GM21360 (cell line): ENCODE measurements around the gene HEATR1.
"Not testable (repeated sequence)": the region's sequence is repeated elsewhere in the genome, so short reads cannot be mapped to it uniquely, and the experiment has no call there.

Experiments
- ATAC-seq: cut with Tn5 transposase; IDR thresholded peaks from one replicate; pipeline ENCODE4 v1.9.1; 2021; ENCODE audit warnings: mild to moderate bottlenecking, moderate library complexity; ENCODE audit not compliant: unreplicated experiment

Gene HEATR1, protein sequence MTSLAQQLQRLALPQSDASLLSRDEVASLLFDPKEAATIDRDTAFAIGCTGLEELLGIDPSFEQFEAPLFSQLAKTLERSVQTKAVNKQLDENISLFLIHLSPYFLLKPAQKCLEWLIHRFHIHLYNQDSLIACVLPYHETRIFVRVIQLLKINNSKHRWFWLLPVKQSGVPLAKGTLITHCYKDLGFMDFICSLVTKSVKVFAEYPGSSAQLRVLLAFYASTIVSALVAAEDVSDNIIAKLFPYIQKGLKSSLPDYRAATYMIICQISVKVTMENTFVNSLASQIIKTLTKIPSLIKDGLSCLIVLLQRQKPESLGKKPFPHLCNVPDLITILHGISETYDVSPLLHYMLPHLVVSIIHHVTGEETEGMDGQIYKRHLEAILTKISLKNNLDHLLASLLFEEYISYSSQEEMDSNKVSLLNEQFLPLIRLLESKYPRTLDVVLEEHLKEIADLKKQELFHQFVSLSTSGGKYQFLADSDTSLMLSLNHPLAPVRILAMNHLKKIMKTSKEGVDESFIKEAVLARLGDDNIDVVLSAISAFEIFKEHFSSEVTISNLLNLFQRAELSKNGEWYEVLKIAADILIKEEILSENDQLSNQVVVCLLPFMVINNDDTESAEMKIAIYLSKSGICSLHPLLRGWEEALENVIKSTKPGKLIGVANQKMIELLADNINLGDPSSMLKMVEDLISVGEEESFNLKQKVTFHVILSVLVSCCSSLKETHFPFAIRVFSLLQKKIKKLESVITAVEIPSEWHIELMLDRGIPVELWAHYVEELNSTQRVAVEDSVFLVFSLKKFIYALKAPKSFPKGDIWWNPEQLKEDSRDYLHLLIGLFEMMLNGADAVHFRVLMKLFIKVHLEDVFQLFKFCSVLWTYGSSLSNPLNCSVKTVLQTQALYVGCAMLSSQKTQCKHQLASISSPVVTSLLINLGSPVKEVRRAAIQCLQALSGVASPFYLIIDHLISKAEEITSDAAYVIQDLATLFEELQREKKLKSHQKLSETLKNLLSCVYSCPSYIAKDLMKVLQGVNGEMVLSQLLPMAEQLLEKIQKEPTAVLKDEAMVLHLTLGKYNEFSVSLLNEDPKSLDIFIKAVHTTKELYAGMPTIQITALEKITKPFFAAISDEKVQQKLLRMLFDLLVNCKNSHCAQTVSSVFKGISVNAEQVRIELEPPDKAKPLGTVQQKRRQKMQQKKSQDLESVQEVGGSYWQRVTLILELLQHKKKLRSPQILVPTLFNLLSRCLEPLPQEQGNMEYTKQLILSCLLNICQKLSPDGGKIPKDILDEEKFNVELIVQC (N-terminal part only)

GRCh38 chr1:236603991-236604904, at the start of gene HEATR1:
TSS of gene HEATR1 (minus strand) at chr1:236604516. CDS start at chr1:236604095, 421 bp downstream.
- peak; percentile 93 for ATAC-seq

DNA sequence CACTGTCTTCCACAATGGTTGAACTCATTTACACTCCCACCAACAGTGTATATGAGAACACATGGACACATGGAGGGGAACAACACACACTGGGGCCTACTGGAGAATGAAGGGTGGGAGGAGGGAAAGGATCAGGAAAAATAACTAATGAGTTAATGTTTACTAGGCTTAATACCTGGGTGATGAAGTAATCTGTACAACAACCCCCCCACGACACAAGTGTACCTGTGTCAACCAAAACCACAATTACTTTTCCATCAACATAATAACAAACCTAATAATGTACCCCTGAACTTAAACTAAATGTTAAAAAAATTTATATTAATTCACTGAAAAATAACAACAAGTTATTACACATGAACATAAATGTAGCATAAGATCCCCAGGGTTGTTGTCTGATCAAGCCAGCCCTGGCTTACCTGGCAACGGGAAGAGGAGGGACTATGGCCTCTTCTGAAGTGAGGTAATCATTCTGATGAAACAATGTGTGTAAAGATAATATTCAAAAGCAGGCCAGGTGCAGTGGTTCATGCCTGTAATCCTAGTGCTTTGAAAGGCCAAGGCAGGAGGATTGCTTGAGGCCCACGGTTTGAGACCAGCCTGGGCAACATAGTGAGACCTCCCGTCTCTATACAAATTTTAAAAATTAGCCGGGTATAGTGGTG, 40.8 kb upstream of the HEATR1 start:
- no peak for ATAC-seq

- ATAC-seq, result no peak
Measured at GRCh38 chr1:236642763-236643162, 38.4 kb upstream of the HEATR1 start.

GRCh38 chr1:236639686-236640085, 35.4 kb upstream of the HEATR1 start:
- ATAC-seq, result no peak

- no peak for ATAC-seq
Measured at GRCh38 chr1:236638945-236639344, 34.6 kb upstream of the HEATR1 start.

DNA sequence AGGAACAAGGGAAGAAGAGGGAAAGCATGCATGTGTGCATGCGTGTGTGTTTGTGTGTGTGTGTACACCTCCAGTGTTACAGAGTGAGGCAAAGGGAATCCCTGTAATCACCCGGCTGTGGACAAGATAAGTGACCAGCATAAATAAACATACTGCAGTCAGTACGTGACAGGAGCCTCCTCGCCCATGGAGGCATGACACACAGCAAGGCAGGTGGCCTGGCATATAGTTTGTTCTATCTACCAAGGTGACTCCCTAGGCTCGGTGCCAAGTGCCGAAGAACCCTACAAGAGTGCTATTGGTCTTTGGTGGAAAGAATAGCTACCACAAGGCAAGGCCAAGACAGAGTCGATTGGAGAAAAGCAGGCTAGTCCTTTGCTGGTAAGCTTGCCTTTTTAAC, 31.7 kb upstream of the HEATR1 start:
- ATAC-seq, result no peak

- no peak for ATAC-seq
Measured at GRCh38 chr1:236627727-236628408, 23.6 kb upstream of the HEATR1 start.

DNA sequence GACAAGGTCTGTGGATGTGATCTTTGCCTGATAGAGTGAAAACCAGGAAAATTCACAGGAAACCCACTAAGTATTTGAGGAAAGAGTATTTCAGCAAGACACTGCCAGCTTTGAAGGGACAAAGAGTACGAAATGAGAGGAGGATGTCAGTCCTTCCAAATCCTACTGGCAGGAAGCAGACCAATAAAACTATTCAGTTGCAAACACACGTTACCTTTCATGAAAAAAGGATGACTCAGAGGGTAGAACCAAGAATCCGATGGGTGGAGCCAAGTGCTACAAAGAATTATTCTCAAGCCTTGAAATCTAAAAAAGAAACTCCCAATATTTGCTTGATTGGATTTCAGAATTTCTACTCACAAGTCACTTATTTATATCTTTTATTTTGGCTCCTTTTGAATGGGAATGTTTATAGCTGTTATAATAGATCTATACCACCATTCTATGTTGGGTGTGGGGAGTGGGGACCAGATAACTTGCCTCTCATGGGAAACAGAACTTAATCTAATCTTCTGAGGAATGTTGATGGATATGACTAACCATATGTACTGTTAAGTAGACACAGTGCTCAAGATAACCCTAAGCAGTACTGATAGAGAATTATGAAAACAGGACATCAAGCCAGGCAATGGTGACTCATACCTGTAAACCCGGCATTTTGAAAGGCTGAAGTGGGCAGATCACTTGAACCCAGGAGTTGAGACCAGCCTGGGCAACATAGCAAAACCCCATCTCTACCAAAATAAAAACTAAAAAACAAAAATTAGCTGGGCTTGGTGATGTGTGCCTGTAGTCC, 19.3 kb upstream of the HEATR1 start:
- ATAC-seq, result no peak

GRCh38 chr1:236622407-236622806, 18.1 kb upstream of the HEATR1 start:
- no peak for ATAC-seq

GRCh38 chr1:236619398-236619797, 15.1 kb upstream of the HEATR1 start:
- ATAC-seq, result no peak

DNA sequence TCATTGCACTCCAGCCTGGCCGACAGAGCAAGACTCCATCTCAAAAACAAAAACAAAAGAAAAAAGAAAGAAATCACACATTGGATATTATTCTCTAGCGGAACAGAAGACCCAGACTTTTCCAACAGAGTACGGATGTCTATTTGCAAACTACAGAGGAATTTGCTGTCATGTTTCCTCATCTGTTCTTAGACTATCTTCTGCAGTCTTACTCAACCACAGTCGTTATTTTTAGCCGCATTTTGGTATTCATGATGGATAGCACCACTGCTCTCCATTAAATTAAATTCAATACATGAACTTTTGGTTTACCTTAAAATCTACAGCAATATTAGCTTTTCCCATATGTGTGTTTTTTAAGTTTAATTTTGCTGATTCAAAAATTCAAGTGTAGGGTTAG, 14.2 kb upstream of the HEATR1 start:
- ATAC-seq, result no peak

- ATAC-seq, result no peak
Measured at GRCh38 chr1:236615399-236616148, 11.3 kb upstream of the HEATR1 start.

- no peak for ATAC-seq
Measured at GRCh38 chr1:236612349-236612748, 8.0 kb upstream of the HEATR1 start.

DNA sequence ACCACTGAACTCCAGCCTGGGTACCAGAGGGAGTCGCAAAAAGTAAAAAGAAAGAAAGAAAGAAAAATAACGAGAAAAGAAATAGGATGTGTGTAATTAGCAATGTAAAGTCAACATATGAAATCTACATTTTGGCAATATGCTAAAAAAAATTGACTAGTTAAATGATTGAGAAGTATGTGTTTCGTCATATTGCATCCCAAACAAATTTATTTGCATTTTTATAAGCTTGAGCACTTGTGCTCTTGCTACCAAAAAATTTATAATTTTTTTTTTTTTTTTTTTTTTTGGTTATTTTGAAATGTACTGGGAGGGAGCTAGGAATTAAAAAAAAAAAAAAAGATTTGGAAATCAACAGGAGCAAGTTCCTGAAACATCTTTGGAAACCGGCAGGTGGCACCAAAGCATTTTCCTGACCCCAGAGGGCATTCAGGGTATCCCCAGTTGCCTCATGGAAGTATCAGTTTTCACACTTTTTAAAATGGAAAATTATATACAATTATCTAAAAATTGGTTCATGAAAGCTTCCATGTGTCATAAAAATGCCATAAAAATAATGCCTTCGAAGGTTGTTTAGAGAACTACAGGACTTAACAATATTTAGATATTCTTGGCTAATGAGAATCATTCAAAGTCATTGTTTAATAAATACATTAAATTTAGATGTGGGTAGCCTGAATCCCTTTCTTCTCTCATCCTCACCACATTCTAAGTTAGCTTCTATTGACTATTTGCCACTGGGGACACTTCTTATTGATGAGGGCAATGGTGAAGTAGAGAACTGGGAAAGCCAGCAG, 4.8 kb upstream of the HEATR1 start:
- ATAC-seq, result no peak

- not testable (repeated sequence) for ATAC-seq
Measured at GRCh38 chr1:236607597-236607996, 3.3 kb upstream of the HEATR1 start.
